GM19452 (cell line): ENCODE results near the gene BRD2.

Experiments used
- ATAC-seq: cut with Tn5 transposase; IDR thresholded peaks from one replicate; pipeline ENCODE4 v1.9.1; 2021; ENCODE audit not compliant: unreplicated experiment

Gene BRD2

DNA sequence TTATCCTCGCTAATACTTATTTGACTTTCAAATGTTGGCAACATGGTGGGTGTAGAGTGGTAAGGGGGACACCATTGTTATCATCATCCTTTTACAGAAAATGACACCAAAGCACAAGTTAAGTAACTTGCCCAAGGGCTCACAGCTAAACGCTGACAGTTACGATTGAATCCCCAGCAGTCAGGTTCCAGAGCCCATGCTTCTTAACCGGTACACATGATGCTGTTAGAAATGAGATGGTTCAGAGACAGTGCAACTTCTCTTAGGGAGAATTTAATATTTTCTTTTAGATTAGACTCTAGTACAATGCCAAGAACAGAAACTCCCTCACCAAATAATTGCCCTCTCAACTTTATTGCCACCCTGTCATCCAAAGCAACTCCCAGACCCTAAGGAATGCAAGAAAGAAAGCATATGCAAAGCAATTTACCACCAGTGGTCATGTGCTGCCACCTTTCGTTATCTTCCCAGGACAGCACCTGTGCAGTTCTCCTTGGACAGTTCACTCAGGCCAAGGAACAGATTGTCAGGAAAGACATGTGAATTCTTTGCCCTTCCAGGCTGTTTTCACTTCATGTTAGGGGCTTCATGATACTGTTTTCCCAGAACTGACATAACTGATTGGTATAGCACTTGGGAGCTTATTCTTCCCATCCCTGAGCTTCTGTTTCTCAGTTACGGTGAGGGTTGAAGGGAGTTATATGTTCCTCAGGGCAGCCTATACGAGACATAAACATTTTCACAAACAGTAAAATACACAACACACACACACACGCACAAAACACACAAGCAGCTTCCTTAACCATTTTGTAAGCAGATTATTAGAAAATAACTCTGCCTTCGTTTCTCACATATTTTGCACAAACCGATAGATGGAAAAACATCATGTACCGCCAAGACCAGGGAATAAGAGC, 20.6 kb upstream of the BRD2 start:
- ATAC-seq, result no peak

GRCh38 chr6:32949113-32949512, 19.3 kb upstream of the BRD2 start:
- no peak for ATAC-seq

DNA sequence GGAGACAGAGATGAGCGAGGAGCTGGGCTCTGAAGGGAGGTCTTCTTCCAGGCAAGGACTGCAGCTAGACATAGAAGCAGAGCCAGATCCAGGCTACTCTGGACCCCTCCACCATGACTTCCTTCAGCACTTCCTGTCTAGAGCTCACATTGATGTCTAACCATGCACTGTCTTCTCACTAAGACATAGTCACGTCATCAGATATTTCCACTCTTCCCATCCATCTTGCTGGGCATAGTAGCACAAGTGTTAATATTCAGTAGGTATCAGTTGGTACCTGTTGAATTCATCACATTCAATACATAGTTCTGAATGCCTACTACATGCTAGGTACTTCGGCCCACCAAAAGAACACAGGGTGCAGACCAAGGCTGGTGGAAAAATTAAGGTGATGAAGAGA, 18.4 kb upstream of the BRD2 start:
- ATAC-seq, result no peak

- no peak for ATAC-seq
Observed at GRCh38 chr6:32950449-32950848, 17.9 kb upstream of the BRD2 start.

DNA sequence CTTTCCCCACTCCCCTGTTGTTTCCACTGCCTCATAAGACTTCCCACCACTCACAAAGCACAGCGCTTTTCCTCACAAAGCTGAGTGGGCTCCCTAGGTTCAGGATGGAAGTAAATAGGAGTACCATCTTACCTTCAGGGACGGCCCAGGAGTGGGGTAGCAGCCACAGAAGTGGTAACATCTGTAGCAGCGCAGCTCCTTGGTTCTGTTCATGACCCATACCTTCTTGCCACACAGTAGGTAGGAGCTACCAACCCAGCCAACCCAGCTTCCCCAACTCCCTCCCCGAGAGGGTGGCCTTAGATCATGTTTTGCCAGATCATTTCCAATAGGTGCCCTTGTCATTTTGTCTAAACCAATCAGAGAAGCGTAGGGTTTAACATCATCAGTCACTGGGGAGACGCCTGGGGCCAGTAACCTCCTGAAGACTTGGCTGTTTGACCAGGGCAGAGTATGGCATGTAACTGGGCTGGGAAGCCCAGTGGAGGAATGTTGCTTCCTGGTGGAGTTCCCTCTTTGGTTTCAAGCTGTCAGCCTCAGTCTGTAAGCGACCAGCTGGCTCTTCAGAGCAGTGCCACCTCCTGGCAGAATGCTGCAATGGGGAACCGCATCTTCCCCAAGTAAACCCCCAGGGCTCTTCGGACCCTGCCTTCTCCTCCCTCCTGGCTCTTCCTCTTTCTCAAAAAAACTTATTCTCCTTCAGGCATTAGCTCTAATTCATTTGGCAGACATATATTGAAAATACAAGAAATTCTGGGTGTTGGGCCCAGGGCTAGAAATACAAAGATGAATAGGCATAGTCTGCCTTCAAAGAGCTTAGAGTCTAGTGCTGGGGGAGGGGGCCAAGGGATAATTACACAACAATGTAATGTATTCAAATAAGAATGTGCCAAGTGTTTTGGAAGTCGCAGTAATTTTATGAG, 15.3 kb upstream of the BRD2 start, which contains the start of gene HLA-DMA:
Gene HLA-DMA, minus strand, starts transcription at position 281 of the 923 bp plus-strand sequence. Its CDS starts 61 bp downstream, at position 220.
- ATAC-seq, result peak; percentile 90

DNA sequence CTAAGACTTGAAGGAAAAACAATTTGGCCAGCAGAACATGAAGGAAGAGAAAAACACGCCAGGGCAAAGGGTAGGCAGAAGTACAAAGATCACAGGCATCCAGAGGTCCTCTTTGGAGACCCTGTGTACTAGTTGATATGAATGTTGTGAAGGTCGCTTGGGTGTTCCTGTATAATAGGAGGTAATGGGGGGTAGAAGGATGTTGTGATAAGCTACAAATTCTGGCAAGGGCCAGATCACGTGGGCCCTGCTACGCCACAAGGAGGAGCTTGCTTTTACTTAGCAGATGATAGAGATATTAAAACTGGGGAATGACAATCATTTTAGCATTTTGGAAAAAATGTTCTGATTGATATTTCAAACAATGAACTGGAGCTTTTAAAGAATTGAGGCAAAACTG, 14.6 kb upstream of the BRD2 start:
- ATAC-seq, result no peak

GRCh38 chr6:32954267-32954666, 14.1 kb upstream of the BRD2 start:
- ATAC-seq, result no peak

- ATAC-seq, result no peak
Observed at GRCh38 chr6:32954986-32955802, 13.2 kb upstream of the BRD2 start.

DNA sequence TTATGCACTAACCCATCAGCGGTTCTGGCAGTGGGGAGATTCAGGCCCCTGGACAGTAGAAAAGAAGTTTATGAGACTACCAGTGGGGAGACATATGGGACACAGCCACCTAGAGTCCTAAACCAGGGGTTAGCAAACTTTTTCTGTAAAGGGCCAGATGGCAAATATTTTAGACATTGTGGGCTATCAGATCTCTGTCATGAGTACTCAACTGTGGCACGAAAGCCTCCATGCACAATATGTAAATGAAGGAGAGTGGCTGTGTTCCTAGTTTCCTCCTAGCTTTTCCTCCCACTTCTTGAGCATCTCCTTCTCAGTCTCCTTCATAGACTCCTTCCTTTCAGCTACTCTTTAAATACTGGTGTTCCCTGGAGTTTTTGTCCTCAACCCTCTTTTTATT, 12.2 kb upstream of the BRD2 start:
- ATAC-seq, result no peak

GRCh38 chr6:32960563-32960962, 7.8 kb upstream of the BRD2 start:
- ATAC-seq, result no peak

- ATAC-seq, result no peak
Observed at GRCh38 chr6:32962213-32962826, 6.1 kb upstream of the BRD2 start.

DNA sequence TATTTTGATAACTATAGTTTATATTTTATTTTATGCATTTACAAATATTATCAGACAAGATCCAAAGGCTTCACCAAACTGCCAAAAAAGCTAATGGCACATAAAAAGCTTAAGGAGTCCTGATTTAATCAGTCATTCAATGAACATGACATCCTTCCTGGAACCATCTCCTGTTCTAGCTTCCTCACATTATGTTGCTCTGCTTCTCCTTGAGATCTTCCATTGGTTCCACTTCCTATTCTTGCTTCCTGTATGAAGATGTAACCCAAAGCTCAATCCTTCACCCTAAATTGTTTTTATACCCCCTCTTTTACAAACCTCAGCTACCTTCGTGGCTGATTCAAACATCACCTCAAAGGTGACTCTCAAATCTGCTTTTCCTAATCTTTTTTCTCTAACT, 4.5 kb upstream of the BRD2 start:
- no peak for ATAC-seq

DNA sequence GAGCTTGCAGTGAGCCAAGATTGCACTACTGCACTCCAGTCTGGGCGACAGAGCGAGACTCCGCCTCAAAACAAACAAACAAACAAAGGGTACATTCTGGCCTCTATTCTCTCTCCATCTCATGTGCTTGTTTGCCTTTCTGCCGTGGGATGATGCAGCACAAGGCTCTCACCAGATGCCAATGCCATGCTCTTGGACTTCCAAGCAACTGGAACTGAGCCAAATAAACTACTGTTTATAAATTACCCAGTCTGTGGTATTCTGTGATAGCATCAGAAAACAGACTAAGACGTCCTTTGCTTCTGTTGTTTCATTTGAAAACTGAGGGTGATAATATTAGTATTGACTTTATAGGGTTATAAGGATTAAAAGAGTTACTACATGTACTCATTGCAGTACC, 3.6 kb upstream of the BRD2 start:
- ATAC-seq, result no peak

DNA sequence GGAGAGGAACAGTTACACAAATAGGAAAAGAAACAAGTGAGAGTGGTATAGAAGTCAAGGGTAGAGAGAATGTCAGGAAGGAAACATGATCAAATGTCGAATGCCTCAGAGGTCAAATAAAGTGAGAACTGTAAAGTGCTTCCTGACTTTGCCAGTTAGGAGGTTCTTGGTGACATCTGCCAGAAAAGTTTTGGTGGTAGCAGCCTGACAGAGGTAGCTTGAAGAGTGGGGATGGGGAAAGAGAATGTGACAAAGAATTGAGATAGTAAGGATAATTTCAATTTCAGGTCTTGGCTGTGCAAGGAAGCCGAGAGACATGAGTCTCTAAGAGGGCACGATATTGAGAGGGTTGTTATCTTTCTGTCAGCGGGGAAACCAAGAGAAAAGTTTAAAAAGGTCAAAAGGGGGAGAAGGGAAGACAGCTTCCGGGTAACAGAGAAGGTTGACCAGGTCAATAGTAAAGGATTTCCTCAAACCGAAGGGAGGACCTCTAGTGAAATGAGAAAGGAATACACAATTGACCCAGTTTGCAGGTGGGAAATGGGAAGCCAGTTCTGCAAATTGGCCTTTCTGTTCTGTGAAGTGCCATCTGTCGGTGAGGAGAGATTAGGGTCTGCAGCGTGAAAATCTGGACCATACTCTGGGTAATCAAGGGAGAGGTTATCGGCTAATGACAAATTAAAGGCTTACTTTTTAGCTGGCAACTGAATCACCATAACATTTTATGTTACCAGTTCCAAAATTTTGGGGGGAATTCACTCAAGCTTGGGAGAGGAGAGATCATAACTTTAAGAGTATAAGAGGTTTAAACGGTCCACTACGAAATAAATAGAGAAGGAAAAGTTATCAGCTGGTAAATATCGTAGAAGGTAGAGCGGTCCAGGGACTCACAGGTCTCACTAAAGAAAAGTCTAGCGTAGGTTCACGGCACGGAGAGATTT, 973 bp upstream of the BRD2 start:
- ATAC-seq, result no peak

- ATAC-seq, result no peak
Observed at GRCh38 chr6:32968867-32969684, 682 bp downstream of the BRD2 start.

GRCh38 chr6:32969685-32970412, 1.5 kb downstream of the BRD2 start:
- no peak for ATAC-seq

DNA sequence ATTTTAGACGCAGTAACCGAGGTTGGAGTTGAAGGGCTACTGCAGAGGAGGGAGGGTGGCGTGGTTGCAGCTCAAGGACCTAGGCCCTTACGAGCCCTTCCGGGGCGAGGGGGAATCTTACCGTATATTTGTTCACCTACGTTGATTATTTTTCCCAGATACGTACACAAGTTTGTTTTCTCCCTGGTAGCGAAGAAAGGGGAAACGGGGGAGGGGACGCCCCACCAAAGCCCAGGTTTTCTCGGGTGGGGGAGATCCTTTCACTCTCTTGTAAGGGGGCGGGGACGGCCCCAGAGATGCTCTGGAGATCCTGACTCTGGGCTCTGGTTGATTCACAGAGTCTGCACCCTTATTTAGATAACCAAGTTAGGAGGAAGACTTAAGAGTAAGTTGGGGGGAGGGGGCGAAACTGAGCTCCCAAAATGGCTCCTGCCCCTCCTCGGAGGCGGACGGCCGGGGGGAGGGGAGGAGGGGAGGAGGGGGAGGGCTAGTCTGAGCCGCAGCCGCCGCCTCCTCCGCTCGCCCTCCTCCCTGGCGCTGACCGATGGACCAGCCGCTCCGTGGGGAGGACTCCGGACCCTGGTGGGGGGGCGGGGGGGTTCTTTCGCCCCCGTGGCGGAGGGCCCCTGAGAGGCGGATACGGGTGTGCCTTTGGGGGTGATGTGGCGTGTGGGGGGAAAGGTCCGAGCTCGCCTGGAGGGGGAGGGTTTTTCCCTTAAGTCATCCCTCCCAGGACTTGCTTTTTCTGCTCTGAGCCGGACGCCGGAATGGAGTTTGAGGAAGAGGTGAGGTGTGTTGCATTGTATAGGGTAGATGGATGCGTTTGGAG, 2.2 kb downstream of the BRD2 start:
- no peak for ATAC-seq
